RWPE1 (cell line): ENCODE data around the gene LRFN4.

Experiments used
- CTCF ChIA-PET: fragments of 350-600 bp; sonication (Branson Sonifier 250); formaldehyde crosslinking; extraction: SDS; loops from one replicate; lab custom pipeline; 2021; lab: Yijun Ruan, JAX
- POLR2A ChIA-PET: fragments of 400-600 bp; formaldehyde crosslinking; extraction: SDS; loops from one replicate; lab custom pipeline; 2020; ENCODE audit warnings: antibody characterized with exemption; ENCODE audit not compliant: low non-redundant PET; lab: Yijun Ruan, JAX
- DNase-seq: peaks from one replicate; pipeline ENCODE4 v3.0.0; 2012; ENCODE audit warnings: low spot score
- H3K27ac ChIP-seq: fragments of 450-650 bp; 2 replicates; pipeline ENCODE4 v1.5.1; 2017
- TF ChIP-seq, protein P1 (sequence below): fragments of 450-650 bp; conservative IDR thresholded peaks from 2 replicates; pipeline ENCODE4 v1.5.1; 2017; ENCODE audit warnings: low read depth, mild to moderate bottlenecking

Gene LRFN4

DNA sequence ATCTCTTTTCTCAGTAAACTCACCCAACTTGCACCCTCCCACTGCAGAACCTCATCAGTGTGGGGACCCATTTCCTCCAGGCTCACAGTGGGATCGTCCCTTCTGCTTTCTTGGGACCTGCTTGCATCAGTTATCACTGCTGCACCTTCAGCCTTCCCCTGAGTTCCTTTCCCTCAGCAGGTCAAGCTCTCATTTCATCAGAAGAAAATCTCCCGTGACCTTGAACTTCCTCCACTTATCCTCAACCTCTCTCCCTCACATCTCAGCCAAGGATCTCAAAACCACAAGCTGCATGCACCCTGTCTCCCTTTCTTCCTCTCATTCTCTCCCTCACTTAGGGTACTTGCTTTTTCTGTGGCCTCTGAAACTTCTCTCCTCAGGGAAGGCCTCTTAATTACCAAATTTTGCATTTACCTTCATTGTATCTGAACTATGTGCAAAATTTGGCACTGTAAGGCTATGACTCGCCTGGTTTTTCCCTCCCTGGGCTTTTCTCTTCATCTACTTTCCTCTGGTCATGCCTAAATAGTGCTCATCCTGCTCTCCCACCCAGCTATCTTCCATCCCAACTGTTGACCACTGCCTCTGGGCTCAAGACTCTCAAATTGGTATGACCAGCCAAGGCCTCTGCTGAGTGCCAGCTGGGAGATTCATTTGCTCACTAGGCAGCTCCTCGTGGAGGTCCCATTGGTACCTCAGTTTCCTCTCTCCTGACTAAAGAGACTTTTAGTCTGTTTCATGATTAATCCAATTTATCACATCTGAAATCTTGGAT is 16.4 kb upstream of the LRFN4 start:
- peak overlapping the region; percentile 89 for H3K27ac ChIP-seq
- ChIA-PET CTCF (interaction anchor here (1.0 kb wide), 1 partner anchor 11 kb away, joined by 5 read pairs; no protein-coding TSS in a partner anchor), POLR2A (interaction anchor here (0.7 kb wide), 1 partner anchor 137 kb away, joined by 3 read pairs; no protein-coding TSS in a partner anchor)
- no peak for DNase-seq
- TF ChIP-seq, protein P1, sequence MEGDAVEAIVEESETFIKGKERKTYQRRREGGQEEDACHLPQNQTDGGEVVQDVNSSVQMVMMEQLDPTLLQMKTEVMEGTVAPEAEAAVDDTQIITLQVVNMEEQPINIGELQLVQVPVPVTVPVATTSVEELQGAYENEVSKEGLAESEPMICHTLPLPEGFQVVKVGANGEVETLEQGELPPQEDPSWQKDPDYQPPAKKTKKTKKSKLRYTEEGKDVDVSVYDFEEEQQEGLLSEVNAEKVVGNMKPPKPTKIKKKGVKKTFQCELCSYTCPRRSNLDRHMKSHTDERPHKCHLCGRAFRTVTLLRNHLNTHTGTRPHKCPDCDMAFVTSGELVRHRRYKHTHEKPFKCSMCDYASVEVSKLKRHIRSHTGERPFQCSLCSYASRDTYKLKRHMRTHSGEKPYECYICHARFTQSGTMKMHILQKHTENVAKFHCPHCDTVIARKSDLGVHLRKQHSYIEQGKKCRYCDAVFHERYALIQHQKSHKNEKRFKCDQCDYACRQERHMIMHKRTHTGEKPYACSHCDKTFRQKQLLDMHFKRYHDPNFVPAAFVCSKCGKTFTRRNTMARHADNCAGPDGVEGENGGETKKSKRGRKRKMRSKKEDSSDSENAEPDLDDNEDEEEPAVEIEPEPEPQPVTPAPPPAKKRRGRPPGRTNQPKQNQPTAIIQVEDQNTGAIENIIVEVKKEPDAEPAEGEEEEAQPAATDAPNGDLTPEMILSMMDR = no peak

DNA sequence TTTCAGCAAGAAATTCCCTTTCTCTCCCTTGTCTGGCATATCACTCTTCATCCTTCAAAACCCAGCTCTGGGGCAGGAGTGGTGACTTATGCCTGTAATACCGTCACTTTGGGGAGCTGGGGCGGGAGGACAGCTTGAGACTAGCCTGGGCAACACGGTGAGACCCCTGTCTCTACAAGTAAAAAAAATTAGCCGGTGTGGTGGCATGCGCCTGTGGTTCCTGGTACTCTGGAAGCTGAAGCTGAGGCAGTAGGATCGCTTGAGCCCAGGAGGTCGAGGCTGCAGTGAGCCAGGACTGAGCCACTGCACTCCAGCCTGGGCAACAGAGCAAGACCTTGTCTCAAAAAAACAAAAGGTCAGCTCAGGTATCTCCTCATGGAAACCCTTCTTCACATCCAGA is 15.0 kb upstream of the LRFN4 start:
- CTCF ChIA-PET = interaction anchor here (0.6 to 1.0 kb wide), 2 partner anchors 133 to 134 kb away, joined by 3 read pairs; partner anchors contain the start of gene C11orf86
- POLR2A ChIA-PET = interaction anchor here (0.6 kb wide), 1 partner anchor 424 kb away, joined by 3 read pairs; no protein-coding TSS in a partner anchor
- peak overlapping the region; percentile 89 for H3K27ac ChIP-seq
- DNase-seq = no peak
- TF ChIP-seq, protein P1 = no peak

DNA sequence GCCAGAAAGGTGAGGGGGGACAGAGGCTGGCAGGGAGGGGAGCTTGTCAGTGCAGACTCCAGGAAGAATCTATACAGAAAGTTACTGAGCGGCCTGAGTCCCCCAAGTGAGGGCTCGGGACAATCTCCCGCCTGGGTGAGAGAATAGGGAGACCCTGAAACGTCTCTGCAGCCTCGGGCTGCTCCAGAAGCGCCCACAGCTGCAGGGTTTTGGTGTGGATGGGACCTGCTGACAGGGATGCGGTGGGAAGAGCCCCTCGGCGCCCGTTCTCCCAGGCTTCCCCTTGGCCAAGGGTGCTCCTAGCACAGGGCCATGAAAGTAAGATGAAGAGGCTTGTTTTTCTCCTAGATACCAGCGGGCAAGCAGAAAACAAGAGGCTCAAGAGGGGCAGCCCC is 14.4 kb upstream of the LRFN4 start:
- no peak for DNase-seq
- TF ChIP-seq, protein P1 = no peak
- H3K27ac ChIP-seq = peak overlapping the region; percentile 89
- ChIA-PET CTCF (interaction anchor here (1.0 to 1.8 kb wide), 2 partner anchors 8 to 134 kb away, joined by 3 to 6 read pairs; no protein-coding TSS in a partner anchor), POLR2A (interaction anchor here (0.6 kb wide), 2 partner anchors 185 to 425 kb away, joined by 3 to 9 read pairs; no protein-coding TSS in a partner anchor)

DNA sequence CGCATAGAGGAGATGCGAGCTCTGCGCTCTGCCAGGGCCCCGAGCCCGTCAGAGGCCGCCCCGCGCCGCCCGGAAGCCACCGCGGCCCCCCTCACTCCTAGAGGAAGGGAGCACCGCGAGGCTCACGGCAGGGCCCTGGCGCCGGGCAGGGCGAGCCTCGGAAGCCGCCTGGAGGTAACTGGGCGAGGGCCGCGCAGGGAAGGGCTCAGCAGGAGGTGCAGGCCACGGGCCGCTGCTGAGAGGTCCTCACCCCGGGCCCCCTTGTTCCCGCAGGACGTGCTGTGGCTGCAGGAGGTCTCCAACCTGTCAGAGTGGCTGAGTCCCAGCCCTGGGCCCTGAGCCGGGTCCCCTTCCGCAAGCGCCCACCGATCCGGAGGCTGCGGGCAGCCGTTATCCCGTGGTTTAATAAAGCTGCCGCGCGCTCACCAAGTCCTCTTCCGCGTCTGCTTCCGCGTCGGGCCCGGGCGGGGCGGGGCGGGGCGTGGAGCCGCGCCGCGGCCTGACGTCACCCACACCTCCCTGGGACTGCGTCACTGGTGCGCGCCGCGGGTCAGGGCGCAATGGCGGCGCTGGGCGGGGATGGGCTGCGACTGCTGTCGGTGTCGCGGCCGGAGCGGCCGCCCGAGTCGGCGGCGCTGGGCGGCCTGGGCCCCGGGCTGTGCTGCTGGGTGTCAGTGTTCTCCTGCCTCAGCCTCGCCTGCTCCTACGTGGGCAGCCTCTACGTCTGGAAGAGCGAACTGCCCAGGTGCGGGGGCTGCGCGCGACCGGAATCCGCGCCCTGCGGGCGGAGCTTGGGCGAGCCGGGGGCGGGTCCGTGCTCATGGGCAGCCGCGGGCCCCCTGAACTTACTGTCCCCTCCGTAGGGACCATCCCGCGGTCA is 13.7 kb upstream of the LRFN4 start, which contains the start of gene RCE1:
RCE1 (plus strand) TSS at position 546 of the 880 bp plus-strand sequence; CDS start at position 561, 15 bp downstream.
- DNase-seq = peak; percentile 93
- ChIA-PET CTCF (interaction anchor here (0.6 to 1.8 kb wide), 3 partner anchors 9 to 179 kb away, joined by 3 to 6 read pairs (median 3); no protein-coding TSS in a partner anchor), POLR2A (interaction anchor here (0.6 to 0.8 kb wide), 3 partner anchors 13 to 184 kb away, joined by 3 to 9 read pairs (median 5); no protein-coding TSS in a partner anchor)
- TF ChIP-seq, protein P1 = no peak
- H3K27ac ChIP-seq = peak within 1 kb of the TSS; percentile 89

DNA sequence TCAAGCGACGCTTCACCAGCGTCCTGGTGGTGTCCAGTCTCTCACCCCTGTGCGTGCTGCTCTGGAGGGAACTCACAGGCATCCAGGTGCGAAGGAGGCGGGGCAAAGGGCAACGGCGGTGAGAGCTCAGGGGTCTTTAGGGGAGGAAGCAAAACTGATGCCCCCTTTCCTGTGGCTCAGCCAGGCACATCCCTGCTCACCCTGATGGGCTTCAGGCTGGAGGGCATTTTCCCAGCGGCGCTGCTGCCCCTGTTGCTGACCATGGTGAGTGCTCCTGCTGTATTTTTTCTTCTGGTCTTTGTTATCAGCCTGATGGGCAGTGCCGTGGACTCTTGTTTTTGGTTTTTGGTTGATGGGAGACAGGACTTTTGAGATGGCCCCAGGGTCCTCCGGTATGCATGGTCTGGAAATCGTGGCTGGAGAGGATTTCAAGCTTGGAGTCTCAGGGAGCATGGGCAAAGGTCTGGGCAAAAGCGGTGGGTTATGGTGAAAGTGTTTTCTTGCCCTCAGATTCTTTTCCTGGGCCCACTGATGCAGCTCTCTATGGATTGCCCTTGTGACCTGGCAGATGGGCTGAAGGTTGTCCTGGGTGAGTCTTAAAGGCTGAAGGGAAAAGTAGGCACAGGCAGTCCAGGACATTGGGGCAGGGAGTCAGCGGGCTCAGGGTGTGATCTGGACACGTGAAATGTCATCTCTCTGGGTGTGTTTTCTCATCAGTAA is 12.9 kb upstream of the LRFN4 start:
- peak overlapping the region; percentile 89 for H3K27ac ChIP-seq
- CTCF ChIA-PET = interaction anchor here (0.6 to 1.8 kb wide), 4 partner anchors 10 to 178 kb away, joined by 3 to 6 read pairs (median 4); no protein-coding TSS in a partner anchor
- POLR2A ChIA-PET = interaction anchor here (0.7 to 0.8 kb wide), 2 partner anchors 12 to 34 kb away, joined by 3 to 5 read pairs; no protein-coding TSS in a partner anchor
- DNase-seq = no peak
- TF ChIP-seq, protein P1 = no peak
